AG09309 (cell line): ENCODE results near the gene CASQ1.

Experiments
- DNase-seq: peaks from one replicate; pipeline ENCODE4 v3.0.0-alpha.2; 2010; ENCODE audit warnings: low read depth
- H3K4me3 ChIP-seq: 2 replicates; pipeline ENCODE4 v1.5.1; 2011; ENCODE audit warnings: mild to moderate bottlenecking, low read depth, low read length, moderate library complexity; ENCODE audit not compliant: control insufficient read depth
- CTCF ChIP-seq: IDR thresholded peaks from 2 replicates; pipeline ENCODE4 v1.5.1; 2011; ENCODE audit warnings: mild to moderate bottlenecking, low read depth, low read length, inconsistent platforms; ENCODE audit not compliant: insufficient read depth, control insufficient read depth; ENCODE audit errors: missing control alignments

Gene CASQ1

GRCh38 chr1:160206421-160207117, 16.2 kb downstream of the CASQ1 start:
- TF ChIP-seq CTCF = no peak
- DNase-seq = peak; percentile 67
- H3K4me3 ChIP-seq = peak overlapping the region; percentile 72

- no peak for DNase-seq
- H3K4me3 ChIP-seq = peak overlapping the region; percentile 72
- TF ChIP-seq CTCF = no peak
Measured at GRCh38 chr1:160207118-160207650, 16.8 kb downstream of the CASQ1 start.

- TF ChIP-seq CTCF = no peak
- no peak for DNase-seq
- no peak overlapping the region for H3K4me3 ChIP-seq
Measured at GRCh38 chr1:160207771-160208556, 17.6 kb downstream of the CASQ1 start.

- no peak overlapping the region for H3K4me3 ChIP-seq
- DNase-seq = no peak
- TF ChIP-seq CTCF = no peak
Measured at GRCh38 chr1:160208557-160209320, 18.4 kb downstream of the CASQ1 start.

GRCh38 chr1:160209321-160210046, 19.1 kb downstream of the CASQ1 start:
- H3K4me3 ChIP-seq = no peak overlapping the region
- no peak for DNase-seq
- no peak for TF ChIP-seq CTCF

- H3K4me3 ChIP-seq = no peak overlapping the region
- no peak for DNase-seq
- TF ChIP-seq CTCF = no peak
Measured at GRCh38 chr1:160210561-160210960, 20.2 kb downstream of the CASQ1 start.
